SK-N-SH (cell line): ENCODE measurements around the gene TM9SF4. TPM values are rescaled to one million over a fixed set of nuclear protein-coding genes. Genes with fewer than 3 reads are reported as not detected.

Experiments used
- CTCF ChIA-PET: fragments of 300-600, 350-600 bp; formaldehyde crosslinking; extraction: SDS; loops from one replicate; lab custom pipeline; 2021; lab: Yijun Ruan, JAX
- POLR2A ChIA-PET: fragments of 350-600 bp; sonication (Branson Sonifier 250); formaldehyde crosslinking; extraction: SDS; loops from one replicate; lab custom pipeline; 2020; ENCODE audit warnings: antibody characterized with exemption, inconsistent platforms; lab: Yijun Ruan, JAX
- DNase-seq: peaks from one replicate; pipeline ENCODE4 v3.0.0; 2012
- H2AFZ ChIP-seq: fragments of 200-600 bp; sonication (generic); 2 replicates; pipeline ENCODE4 v1.8.1; 2016; ENCODE audit warnings: antibody characterized with exemption, mild to moderate bottlenecking, low read depth
- H3F3A ChIP-seq: fragments of 200-600 bp; sonication (generic); replicated peaks from 2 replicates; pipeline ENCODE3; 2016; ENCODE audit warnings: antibody characterized with exemption, mild to moderate bottlenecking; ENCODE audit not compliant: insufficient read depth
- H3K27ac ChIP-seq, 2 experiments: fragments of 200-500 bp in 1 of 2; fragments of 200-600 bp in 1 of 2; sonication (Bioruptor generic) in 1 of 2; sonication (generic), shearing (Covaris generic) in 1 of 2; 2 replicates each; pipeline versions ENCODE4 v1.5.1 to v1.6.1; 2014 to 2016; ENCODE audit warnings: low read depth in 2 of 2, inconsistent platforms in 1 of 2, low read length in 1 of 2, mild to moderate bottlenecking in 1 of 2, mixed read lengths in 1 of 2
- H3K27me3 ChIP-seq: fragments of 200-600 bp; sonication (generic), shearing (Covaris generic); 2 replicates; pipeline ENCODE4 v1.6.1; 2016; ENCODE audit warnings: mixed run types; ENCODE audit not compliant: insufficient read depth
- H3K36me3 ChIP-seq, 2 experiments: fragments of 200-500 bp in 1 of 2; fragments of 200-600 bp in 1 of 2; sonication (Bioruptor generic) in 1 of 2; sonication (generic) in 1 of 2; replicated peaks in 1 of 2; 2 replicates each; pipeline versions ENCODE3 to v1.5.1; 2014 to 2016; ENCODE audit warnings: low read length in 1 of 2, mild to moderate bottlenecking in 1 of 2; ENCODE audit not compliant: insufficient read depth in 2 of 2, control insufficient read depth in 1 of 2
- H3K4me1 ChIP-seq, 2 experiments: fragments of 200-500 bp in 1 of 2; fragments of 200-600 bp in 1 of 2; sonication (Bioruptor generic) in 1 of 2; sonication (generic), shearing (Covaris generic) in 1 of 2; 2 replicates each; pipeline versions ENCODE4 v1.5.1 to v1.6.1; 2014 to 2016; ENCODE audit warnings: low read depth in 1 of 2, low read length in 1 of 2, mixed run types in 1 of 2; ENCODE audit not compliant: insufficient read depth in 2 of 2, control insufficient read depth in 1 of 2
- H3K4me2 ChIP-seq: fragments of 200-600 bp; sonication (generic), shearing (Covaris generic); 2 replicates; pipeline ENCODE4 v1.6.1; 2017; ENCODE audit warnings: mixed run types
- H3K4me3 ChIP-seq, 2 experiments: fragments of 200-500 bp in 1 of 2; fragments of 200-600 bp in 1 of 2; sonication (Bioruptor generic) in 1 of 2; sonication (generic), shearing (Covaris generic) in 1 of 2; 2 replicates each; pipeline versions ENCODE4 v1.5.1 to v1.8.1; 2014 to 2016; ENCODE audit warnings: low read depth in 2 of 2, inconsistent platforms in 1 of 2, low read length in 1 of 2, mild to moderate bottlenecking in 1 of 2, mixed read lengths in 1 of 2, moderate library complexity in 1 of 2
- H3K79me2 ChIP-seq: fragments of 200-600 bp; sonication (generic); 2 replicates; pipeline ENCODE4 v1.8.1; 2017; ENCODE audit warnings: mild to moderate bottlenecking; ENCODE audit not compliant: insufficient read depth
- H3K9ac ChIP-seq: fragments of 200-600 bp; sonication (generic); 2 replicates; pipeline ENCODE4 v1.6.1; 2017; ENCODE audit warnings: mixed run types
- H3K9me2 ChIP-seq: fragments of 200-600 bp; sonication (generic); 2 replicates; pipeline ENCODE4 v1.6.1; 2017; ENCODE audit warnings: mixed run types
- H3K9me3 ChIP-seq: fragments of 200-600 bp; sonication (generic); 2 replicates; pipeline ENCODE4 v1.6.1; 2017; ENCODE audit warnings: mixed run types, mild to moderate bottlenecking, moderate library complexity
- H4K20me1 ChIP-seq: fragments of 200-600 bp; sonication (generic); 2 replicates; pipeline ENCODE4 v1.6.1; 2017; ENCODE audit warnings: mild to moderate bottlenecking, mixed run types; ENCODE audit not compliant: insufficient read depth
- ELF1 ChIP-seq: IDR thresholded peaks from 2 replicates; pipeline ENCODE4 v1.4.0; 2012
- EP300 ChIP-seq, 2 experiments: IDR thresholded peaks; 2 replicates each; pipeline versions ENCODE4 v1.4.0 to v1.6.1; 2012; ENCODE audit warnings: borderline replicate concordance in 1 of 2, low read depth in 1 of 2, low read length in 1 of 2
- EZH2phosphoT487 ChIP-seq: fragments of 200-600 bp; sonication (generic); IDR thresholded peaks from 2 replicates; pipeline ENCODE4 v1.6.1; 2017; ENCODE audit warnings: low read depth, mixed run types, mild to moderate bottlenecking, antibody characterized with exemption, moderate library complexity, borderline replicate concordance
- FOSL2 ChIP-seq: IDR thresholded peaks from 2 replicates; pipeline ENCODE4 v1.4.0; 2012; ENCODE audit warnings: low read depth, mild to moderate bottlenecking, moderate library complexity, borderline replicate concordance
- GATA2 ChIP-seq: sonication (generic); formaldehyde crosslinking; IDR thresholded peaks from 2 replicates; pipeline ENCODE4 v1.5.0; 2020; ENCODE audit warnings: mild to moderate bottlenecking, missing genetic modification reagents
- IRF3 ChIP-seq: fragments of 150-350 bp; IDR thresholded peaks from 2 replicates; pipeline ENCODE4 v1.6.1; 2016; ENCODE audit warnings: mild to moderate bottlenecking, low read depth, low read length
- JUND ChIP-seq: IDR thresholded peaks from 2 replicates; pipeline ENCODE4 v1.4.0; 2012
- MAX ChIP-seq: IDR thresholded peaks from 2 replicates; pipeline ENCODE4 v1.4.0; 2012; ENCODE audit warnings: low read depth
- MEF2A ChIP-seq: IDR thresholded peaks from 2 replicates; pipeline ENCODE4 v1.4.0; 2012; ENCODE audit warnings: low read depth, borderline replicate concordance
- MXI1 ChIP-seq: IDR thresholded peaks from 2 replicates; pipeline ENCODE4 v1.6.1; 2012; ENCODE audit warnings: mild to moderate bottlenecking, low read depth, low read length, improper control_type of control experiment
- NFIC ChIP-seq: IDR thresholded peaks from 2 replicates; pipeline ENCODE4 v1.4.0; 2012; ENCODE audit warnings: borderline replicate concordance
- NRF1 ChIP-seq: IDR thresholded peaks from 2 replicates; pipeline ENCODE4 v1.6.1; 2012; ENCODE audit warnings: low read depth, mild to moderate bottlenecking, low read length
- REST ChIP-seq: IDR thresholded peaks from 2 replicates; pipeline ENCODE4 v1.6.1; 2012; ENCODE audit warnings: mild to moderate bottlenecking, low read depth, low read length, moderate library complexity
- RXRA ChIP-seq: IDR thresholded peaks from 2 replicates; pipeline ENCODE4 v1.4.0; 2012; ENCODE audit warnings: low read depth, mild to moderate bottlenecking, borderline replicate concordance
- TAF1 ChIP-seq: IDR thresholded peaks from 2 replicates; pipeline ENCODE4 v1.6.1; 2012; ENCODE audit warnings: low read depth, mild to moderate bottlenecking, low read length, moderate library complexity, borderline replicate concordance
- YY1 ChIP-seq: IDR thresholded peaks from 2 replicates; pipeline ENCODE4 v1.4.0; 2012; ENCODE audit warnings: low read depth, mild to moderate bottlenecking
- polyA plus RNA-seq, 3 experiments: library from polyadenylated mRNA; depleted of rRNA; stranded (reverse); fragments of >200 nt; gene quantifications; 2 replicates each; pipeline ENCODE4 v1.2.3, GENCODE V29; 2012

TM9SF4 gene
- polyA plus RNA-seq, 1 of the 3 experiments (the other 2 are of a cell fraction) = 61.0 TPM

GRCh38 chr20:32078791-32079190 lies 30.7 kb upstream of the TM9SF4 start:
- Histone ChIP-seq H3K4me2 (no peak overlapping the region), H2AFZ (no peak overlapping the region), H3K36me3 (no peaks in the 10 kb centered on the region), H4K20me1 (no peaks in the 10 kb centered on the region), H3K4me1 (no peaks in the 10 kb centered on the region; a peak in 1 of 4 replicates), H3K27me3 (peaks cover 7% of the 10 kb centered on the region), H3F3A (no peaks in the 10 kb centered on the region), H3K9me2 (no peaks in the 10 kb centered on the region), H3K27ac (no peak overlapping the region), H3K4me3 (no peak overlapping the region), H3K9ac (no peak overlapping the region), H3K9me3 (no peaks in the 10 kb centered on the region), H3K79me2 (no peaks in the 10 kb centered on the region)
- TF ChIP-seq EZH2phosphoT487 (no peak), MEF2A (no peak), JUND (no peak), RXRA (no peak), IRF3 (no peak), ELF1 (no peak), EP300 (IDR thresholded peaks at IDR 0.05; ENCODE audit: borderline replicate concordance in 1 of 2, low read depth in 1 of 2, low read length in 1 of 2) (no peak), TAF1 (no peak), MAX (no peak), NRF1 (no peak), REST (no peak), NFIC (no peak), MXI1 (no peak), YY1 (no peak), GATA2 (no peak), FOSL2 (no peak)
- ChIA-PET POLR2A (no interaction called here), CTCF (interaction anchor here (0.6 to 2.1 kb wide), 4 partner anchors 10 to 226 kb away, joined by 3 to 11 read pairs (median 4); no protein-coding TSS in a partner anchor)
- DNase-seq = no peak
